ENCODE measurements around the gene SPAG6. TPM values are rescaled to one million over a fixed set of nuclear protein-coding genes. Genes with fewer than 3 reads are reported as not detected.

Gene SPAG6
- total and polyA plus RNA-seq, 2 of the 4 experiments (the other 2 are of a cell fraction) = not detected

DNA sequence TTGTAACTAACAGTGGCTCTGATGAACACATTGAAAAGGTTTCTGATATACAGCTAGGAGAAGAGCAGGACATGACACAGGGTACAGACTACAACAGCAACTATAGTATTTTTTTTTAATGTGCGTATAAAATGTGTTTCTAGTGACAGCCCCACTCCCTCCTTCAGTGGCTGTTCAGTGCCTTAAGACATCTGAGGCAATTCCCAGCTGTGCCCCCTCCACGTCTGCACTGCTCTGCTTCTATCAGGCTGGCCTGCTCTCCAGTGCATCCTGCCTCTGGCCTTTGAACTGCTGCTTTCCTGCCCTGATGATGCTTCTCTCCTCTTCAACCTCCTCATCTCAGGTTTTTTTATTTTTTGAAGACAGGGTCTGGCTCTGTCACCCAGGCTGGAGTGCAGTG lies 111.2 kb downstream of the SPAG6 start:
- ATAC-seq (ENCODE audit: low read depth) = no peak
- in situ Hi-C loops (cut with MboI; ENCODE audit: low sequenced_read_pairs) = no loop called here
- Histone ChIP-seq H2BK20ac (ENCODE audit: low read depth, low read length) (no peak overlapping the region), H4K5ac (ENCODE audit: low read depth, low read length) (no peak overlapping the region), H3K9me3 (ENCODE audit: control insufficient read depth, insufficient read depth, low read length) (no peaks in the 10 kb centered on the region), H3K18ac (ENCODE audit: low read depth, low read length) (no peak overlapping the region), H3K23ac (ENCODE audit: low read depth, low read length) (no peak overlapping the region), H3K9ac (ENCODE audit: low read depth, low read length) (no peak overlapping the region), H3K27ac (ENCODE audit: insufficient read depth, low read length) (no peak overlapping the region), H2BK120ac (ENCODE audit: low read depth, low read length) (no peak overlapping the region), H3K4me1 (ENCODE audit: control insufficient read depth, insufficient read depth, low read length) (no peaks in the 10 kb centered on the region), H3K4me2 (ENCODE audit: low read depth, low read length) (no peak overlapping the region), H2BK15ac (ENCODE audit: low read depth, low read length) (no peak overlapping the region), H3K56ac (ENCODE audit: extremely low read depth, insufficient read depth, low read length) (no peak overlapping the region), H3K9me1 (ENCODE audit: insufficient read depth, low read length) (no peaks in the 10 kb centered on the region; the same call in 1 of the 2 replicates), H3K27me3 (ENCODE audit: control insufficient read depth, insufficient read depth, low read length) (peaks cover 9% of the 10 kb centered on the region), H2AK9ac (replicated peaks; ENCODE audit: low read depth, low read length, poor library complexity) (no peak overlapping the region), H3K4me3 (ENCODE audit: insufficient read depth, low read depth, low read length) (no peak overlapping the region), H4K91ac (ENCODE audit: insufficient read depth, low read depth, low read length) (no peak overlapping the region), H2AFZ (replicated peaks; ENCODE audit: low read length, poor library complexity) (no peak overlapping the region), H2AK5ac (ENCODE audit: low read depth, low read length) (no peak overlapping the region), H3K14ac (replicated peaks; ENCODE audit: low read depth, low read length) (no peak overlapping the region), H3K79me1 (ENCODE audit: low read depth in 1 of 2, low read length in 2 of 2) (no peaks in the 10 kb centered on the region), H3K36me3 (ENCODE audit: control insufficient read depth, insufficient read depth, low read length) (no peaks in the 10 kb centered on the region), H3K4ac (ENCODE audit: low read depth, low read length) (no peak overlapping the region), H4K8ac (ENCODE audit: low read depth in 2 of 2, low read length in 2 of 2) (no peak overlapping the region), H4K20me1 (ENCODE audit: insufficient read depth, low read length) (no peaks in the 10 kb centered on the region), H2BK5ac (ENCODE audit: low read depth, low read length, poor library complexity, severe bottlenecking) (no peak overlapping the region)
- 57% methylated on average over 1 of the region's 2 CpGs; no CpG with 5 or more reads in 1 of the 2 experiments for WGBS, 2 experiments (ENCODE audit: extremely low coverage in 2 of 2, insufficient read length in 1 of 2)
- intact Hi-C loops (cut with micrococcal nuclease) = no loop called here
- dilution Hi-C loops (cut with HindIII; ENCODE audit: low sequenced_read_pairs, unreplicated experiment) = no loop called here
- no peak for DNase-seq
- TF ChIP-seq, protein P1, sequence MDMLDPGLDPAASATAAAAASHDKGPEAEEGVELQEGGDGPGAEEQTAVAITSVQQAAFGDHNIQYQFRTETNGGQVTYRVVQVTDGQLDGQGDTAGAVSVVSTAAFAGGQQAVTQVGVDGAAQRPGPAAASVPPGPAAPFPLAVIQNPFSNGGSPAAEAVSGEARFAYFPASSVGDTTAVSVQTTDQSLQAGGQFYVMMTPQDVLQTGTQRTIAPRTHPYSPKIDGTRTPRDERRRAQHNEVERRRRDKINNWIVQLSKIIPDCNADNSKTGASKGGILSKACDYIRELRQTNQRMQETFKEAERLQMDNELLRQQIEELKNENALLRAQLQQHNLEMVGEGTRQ (IDR thresholded peaks at IDR 0.05; ENCODE audit: low read depth, low read length) = no peak
- TF ChIP-seq NFE2L2 (IDR thresholded peaks at IDR 0.05; ENCODE audit: low read depth, low read length) (no peak), RAD21 (IDR thresholded peaks at IDR 0.05; ENCODE audit: low read length) (no peak)
- TF ChIP-seq, protein P2, sequence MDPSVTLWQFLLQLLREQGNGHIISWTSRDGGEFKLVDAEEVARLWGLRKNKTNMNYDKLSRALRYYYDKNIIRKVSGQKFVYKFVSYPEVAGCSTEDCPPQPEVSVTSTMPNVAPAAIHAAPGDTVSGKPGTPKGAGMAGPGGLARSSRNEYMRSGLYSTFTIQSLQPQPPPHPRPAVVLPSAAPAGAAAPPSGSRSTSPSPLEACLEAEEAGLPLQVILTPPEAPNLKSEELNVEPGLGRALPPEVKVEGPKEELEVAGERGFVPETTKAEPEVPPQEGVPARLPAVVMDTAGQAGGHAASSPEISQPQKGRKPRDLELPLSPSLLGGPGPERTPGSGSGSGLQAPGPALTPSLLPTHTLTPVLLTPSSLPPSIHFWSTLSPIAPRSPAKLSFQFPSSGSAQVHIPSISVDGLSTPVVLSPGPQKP (IDR thresholded peaks at IDR 0.05; ENCODE audit: borderline replicate concordance, low read depth, low read length) = no peak
- BruUV-seq (replicated peaks) = no TSS peak
- POLR2A ChIA-PET (ENCODE audit: unreplicated experiment) = no interaction called here
- CTCF ChIA-PET = interaction anchor here (0.8 kb wide), 1 partner anchor 13 kb away, joined by 3 read pairs; no protein-coding TSS in a partner anchor
